K562 (cell line): ENCODE results near the gene NCBP2. TPM values are rescaled to one million over a fixed set of nuclear protein-coding genes. Genes with fewer than 3 reads are reported as not detected.
A peak's percentile ranks its signal among the peaks of the same experiment; 100 is the strongest.

Experiments
- EWSR1 ChIP-seq: fragments of 450-650 bp; IDR thresholded peaks from 2 replicates; pipeline ENCODE4 v1.6.1; 2018; ENCODE audit warnings: borderline replicate concordance, mild to moderate bottlenecking, low read depth, moderate library complexity; ENCODE audit not compliant: partially characterized antibody
- HSF4 ChIP-seq: fragments of 250-450 bp; sonication (Bioruptor Pico); IDR thresholded peaks from 2 replicates; pipeline ENCODE4 v2.1.2; 2022; ENCODE audit warnings: mild to moderate bottlenecking, moderate library complexity, borderline replicate concordance
- NR4A1 ChIP-seq, 2 experiments: fragments of 250-450 bp in 1 of 2; fragments of 450-650 bp in 1 of 2; sonication (Bioruptor Pico) in 1 of 2; IDR thresholded peaks; 2 replicates each; pipeline versions ENCODE4 v1.4.0 to v1.6.1; 2016 to 2020; ENCODE audit warnings: mild to moderate bottlenecking in 2 of 2, missing compliant biosample characterization in 1 of 2, missing genetic modification characterization in 1 of 2, moderate library complexity in 1 of 2
- PCBP1 ChIP-seq: fragments of 200-400 bp; formaldehyde crosslinking; IDR thresholded peaks from 2 replicates; pipeline ENCODE4 v1.6.1; 2018; ENCODE audit warnings: mild to moderate bottlenecking, low read depth, low read length; ENCODE audit not compliant: poor library complexity, severe bottlenecking
- PTTG1 ChIP-seq: fragments of 450-650 bp; IDR thresholded peaks from 2 replicates; pipeline ENCODE4 v1.6.1; 2016; ENCODE audit warnings: low read depth, mild to moderate bottlenecking, missing genetic modification characterization, missing compliant biosample characterization
- RBBP5 ChIP-seq: fragments of 200-600 bp; sonication (generic); IDR thresholded peaks from 2 replicates; pipeline ENCODE4 v1.6.1; 2012; ENCODE audit warnings: borderline replicate concordance, mild to moderate bottlenecking, low read length, control low read depth, inconsistent platforms; ENCODE audit not compliant: insufficient read depth, poor library complexity, severe bottlenecking
- SOX6 ChIP-seq: fragments of 450-650 bp; IDR thresholded peaks from 2 replicates; pipeline ENCODE4 v1.6.1; 2014; ENCODE audit warnings: mild to moderate bottlenecking
- TAF7 ChIP-seq: fragments of 450-650 bp; IDR thresholded peaks from 2 replicates; pipeline ENCODE4 v1.6.1; 2016; ENCODE audit warnings: missing genetic modification characterization, missing compliant biosample characterization
- TCFL5 ChIP-seq: fragments of 250-450 bp; sonication (Bioruptor Pico); conservative IDR thresholded peaks from 2 replicates; pipeline ENCODE4 v1.6.1; 2021; ENCODE audit warnings: mild to moderate bottlenecking, moderate library complexity, matching md5 sums
- ZFP36 ChIP-seq: fragments of 150-350 bp; IDR thresholded peaks from 2 replicates; pipeline ENCODE4 v1.6.1; 2018; ENCODE audit warnings: low read length, low read depth; ENCODE audit not compliant: partially characterized antibody
- ZNF324 ChIP-seq: fragments of 250-450 bp; sonication (Bioruptor Pico); IDR thresholded peaks from 2 replicates; pipeline ENCODE4 v1.4.0; 2020; ENCODE audit warnings: mild to moderate bottlenecking
- polyA plus RNA-seq, 8 experiments: library from polyadenylated mRNA; depleted of rRNA in 4 of 8; stranded (reverse) in 5 of 8; unstranded in 3 of 8; fragments of >200 nt; fragmentation: Nextera tagmentation in 2 of 8; fragmentation: Illumina TruSeq in 1 of 8; extraction: Ambion mirVana in 2 of 8; extraction: Trizol in 1 of 8; gene quantifications; 2 replicates each; pipeline versions ENCODE4 v1.2.1 to v1.2.3, GENCODE V29; 2011 to 2014; ENCODE audit warnings: inconsistent platforms in 1 of 8, missing spikeins in 1 of 8
- total RNA-seq, 7 experiments: library from RNA; depleted of rRNA in 6 of 7; stranded (reverse); fragments of >200 nt in 6 of 7; fragmentation: Illumina TruSeq in 2 of 7; extraction: Trizol in 2 of 7; gene quantifications; 2 replicates each; pipeline versions ENCODE4 v1.2.1 to v1.2.3, GENCODE V29; 2011 to 2021; ENCODE audit warnings: low replicate concordance in 1 of 7
- TF ChIP-seq, protein P1 (sequence below): sonication (generic); formaldehyde crosslinking; IDR thresholded peaks from 2 replicates; pipeline ENCODE4 v1.8.1; 2022; ENCODE audit warnings: missing genetic modification reagents
- TF ChIP-seq, protein P2 (sequence below): sonication (generic); formaldehyde crosslinking; IDR thresholded peaks from 2 replicates; pipeline ENCODE4 v1.8.0; 2022; ENCODE audit warnings: mild to moderate bottlenecking, missing genetic modification reagents
- TF ChIP-seq, protein P3 (sequence below): fragments of 450-650 bp; formaldehyde crosslinking; IDR thresholded peaks from 2 replicates; pipeline ENCODE4 v1.4.0; 2020; ENCODE audit warnings: mild to moderate bottlenecking, moderate library complexity
- TF ChIP-seq, protein P4 (sequence below): fragments of 250-450 bp; sonication (Bioruptor Pico); IDR thresholded peaks from 2 replicates; pipeline ENCODE4 v1.4.0; 2020; ENCODE audit warnings: mild to moderate bottlenecking
- TF ChIP-seq, protein P5 (sequence below): fragments of 250-450 bp; sonication (Bioruptor Pico); IDR thresholded peaks from 2 replicates; pipeline ENCODE4 v1.5.0; 2020; ENCODE audit warnings: mild to moderate bottlenecking, borderline replicate concordance

Gene NCBP2
- total and polyA plus RNA-seq, 9 of the 15 experiments (the other 6 are each of a cell fraction or from before 2014, with no cell fraction given), result 56.4 to 102 (median 82.3) TPM

DNA sequence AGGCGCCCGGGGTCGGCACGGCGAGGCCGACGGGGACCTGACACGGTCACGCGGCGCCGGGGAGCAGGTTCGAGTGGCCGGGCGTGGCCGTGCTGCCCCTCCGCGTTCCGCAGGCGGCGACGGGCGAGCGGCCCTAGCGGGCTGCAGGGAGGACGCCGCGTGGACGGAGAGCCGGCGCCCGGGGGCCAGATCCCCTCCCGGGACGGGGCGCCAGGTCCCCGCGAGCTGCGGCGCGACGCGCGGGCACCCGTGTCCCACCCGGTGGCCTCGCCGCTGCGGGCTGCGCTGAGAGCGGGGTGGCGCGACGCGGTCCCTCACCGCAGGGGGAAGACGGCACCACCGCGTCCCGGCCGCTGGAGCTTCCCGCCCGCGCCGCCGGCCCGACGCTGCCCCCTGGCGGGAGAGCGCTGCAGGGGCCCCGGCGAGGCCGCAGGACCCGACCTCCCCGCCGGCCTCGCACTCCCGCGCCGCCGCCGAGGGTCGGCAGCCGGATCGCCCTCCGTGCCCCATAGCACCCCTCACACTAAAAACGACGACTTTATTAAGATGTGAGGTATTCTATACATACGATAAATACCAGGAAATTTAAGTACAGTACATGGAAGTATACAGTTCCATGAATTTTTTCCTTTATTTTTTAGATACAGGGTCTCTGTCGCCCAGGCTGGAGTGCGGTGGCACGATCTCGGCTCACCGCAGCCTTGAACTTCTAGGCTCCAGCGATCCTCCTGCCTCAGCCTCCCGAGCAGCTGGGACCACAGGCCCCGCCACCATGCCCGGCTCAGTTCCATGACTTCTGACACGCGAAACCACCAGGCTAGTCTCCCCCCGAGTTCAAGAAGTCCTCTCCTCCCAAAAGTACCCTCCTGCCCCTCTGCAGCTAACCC, 27.6 kb upstream of the NCBP2 start (continued):
- TF ChIP-seq HSF4 (CRISPR knock-in tag), result peak; percentile 35; the same call in 1 of the 2 replicates
- TF ChIP-seq PTTG1 (tag), result no peak
- TF ChIP-seq, protein P1, sequence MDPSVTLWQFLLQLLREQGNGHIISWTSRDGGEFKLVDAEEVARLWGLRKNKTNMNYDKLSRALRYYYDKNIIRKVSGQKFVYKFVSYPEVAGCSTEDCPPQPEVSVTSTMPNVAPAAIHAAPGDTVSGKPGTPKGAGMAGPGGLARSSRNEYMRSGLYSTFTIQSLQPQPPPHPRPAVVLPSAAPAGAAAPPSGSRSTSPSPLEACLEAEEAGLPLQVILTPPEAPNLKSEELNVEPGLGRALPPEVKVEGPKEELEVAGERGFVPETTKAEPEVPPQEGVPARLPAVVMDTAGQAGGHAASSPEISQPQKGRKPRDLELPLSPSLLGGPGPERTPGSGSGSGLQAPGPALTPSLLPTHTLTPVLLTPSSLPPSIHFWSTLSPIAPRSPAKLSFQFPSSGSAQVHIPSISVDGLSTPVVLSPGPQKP (CRISPR knock-in tag), result 0 out of 2 replicates have a peak, but pooled peaks have one; percentile 40
- TF ChIP-seq PCBP1, result no peak
- TF ChIP-seq ZFP36, result no peak
- TF ChIP-seq, protein P2, sequence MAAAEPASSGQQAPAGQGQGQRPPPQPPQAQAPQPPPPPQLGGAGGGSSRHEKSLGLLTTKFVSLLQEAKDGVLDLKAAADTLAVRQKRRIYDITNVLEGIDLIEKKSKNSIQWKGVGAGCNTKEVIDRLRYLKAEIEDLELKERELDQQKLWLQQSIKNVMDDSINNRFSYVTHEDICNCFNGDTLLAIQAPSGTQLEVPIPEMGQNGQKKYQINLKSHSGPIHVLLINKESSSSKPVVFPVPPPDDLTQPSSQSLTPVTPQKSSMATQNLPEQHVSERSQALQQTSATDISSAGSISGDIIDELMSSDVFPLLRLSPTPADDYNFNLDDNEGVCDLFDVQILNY, result no peak
- TF ChIP-seq SOX6, result peak; percentile 27; the same call in 1 of the 2 replicates
- no peak for TF ChIP-seq NR4A1 (CRISPR knock-in tag; IDR thresholded peaks at IDR 0.05)
- TF ChIP-seq NR4A1 (tag; IDR thresholded peaks at IDR 0.05), result no peak
- TF ChIP-seq RBBP5, result no peak
- TF ChIP-seq, protein P3, sequence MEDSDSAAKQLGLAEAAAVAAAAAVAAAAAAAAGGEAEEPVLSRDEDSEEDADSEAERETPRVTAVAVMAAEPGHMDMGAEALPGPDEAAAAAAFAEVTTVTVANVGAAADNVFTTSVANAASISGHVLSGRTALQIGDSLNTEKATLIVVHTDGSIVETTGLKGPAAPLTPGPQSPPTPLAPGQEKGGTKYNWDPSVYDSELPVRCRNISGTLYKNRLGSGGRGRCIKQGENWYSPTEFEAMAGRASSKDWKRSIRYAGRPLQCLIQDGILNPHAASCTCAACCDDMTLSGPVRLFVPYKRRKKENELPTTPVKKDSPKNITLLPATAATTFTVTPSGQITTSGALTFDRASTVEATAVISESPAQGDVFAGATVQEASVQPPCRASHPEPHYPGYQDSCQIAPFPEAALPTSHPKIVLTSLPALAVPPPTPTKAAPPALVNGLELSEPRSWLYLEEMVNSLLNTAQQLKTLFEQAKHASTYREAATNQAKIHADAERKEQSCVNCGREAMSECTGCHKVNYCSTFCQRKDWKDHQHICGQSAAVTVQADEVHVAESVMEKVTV, result no peak
- TF ChIP-seq EWSR1, result no peak
- TF ChIP-seq TAF7 (tag), result no peak
- TF ChIP-seq, protein P4, sequence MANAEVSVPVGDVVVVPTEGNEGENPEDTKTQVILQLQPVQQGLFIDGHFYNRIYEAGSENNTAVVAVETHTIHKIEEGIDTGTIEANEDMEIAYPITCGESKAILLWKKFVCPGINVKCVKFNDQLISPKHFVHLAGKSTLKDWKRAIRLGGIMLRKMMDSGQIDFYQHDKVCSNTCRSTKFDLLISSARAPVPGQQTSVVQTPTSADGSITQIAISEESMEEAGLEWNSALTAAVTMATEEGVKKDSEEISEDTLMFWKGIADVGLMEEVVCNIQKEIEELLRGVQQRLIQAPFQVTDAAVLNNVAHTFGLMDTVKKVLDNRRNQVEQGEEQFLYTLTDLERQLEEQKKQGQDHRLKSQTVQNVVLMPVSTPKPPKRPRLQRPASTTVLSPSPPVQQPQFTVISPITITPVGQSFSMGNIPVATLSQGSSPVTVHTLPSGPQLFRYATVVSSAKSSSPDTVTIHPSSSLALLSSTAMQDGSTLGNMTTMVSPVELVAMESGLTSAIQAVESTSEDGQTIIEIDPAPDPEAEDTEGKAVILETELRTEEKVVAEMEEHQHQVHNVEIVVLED, result peak; percentile 37; the same call in 1 of the 2 replicates
- TF ChIP-seq, protein P5, sequence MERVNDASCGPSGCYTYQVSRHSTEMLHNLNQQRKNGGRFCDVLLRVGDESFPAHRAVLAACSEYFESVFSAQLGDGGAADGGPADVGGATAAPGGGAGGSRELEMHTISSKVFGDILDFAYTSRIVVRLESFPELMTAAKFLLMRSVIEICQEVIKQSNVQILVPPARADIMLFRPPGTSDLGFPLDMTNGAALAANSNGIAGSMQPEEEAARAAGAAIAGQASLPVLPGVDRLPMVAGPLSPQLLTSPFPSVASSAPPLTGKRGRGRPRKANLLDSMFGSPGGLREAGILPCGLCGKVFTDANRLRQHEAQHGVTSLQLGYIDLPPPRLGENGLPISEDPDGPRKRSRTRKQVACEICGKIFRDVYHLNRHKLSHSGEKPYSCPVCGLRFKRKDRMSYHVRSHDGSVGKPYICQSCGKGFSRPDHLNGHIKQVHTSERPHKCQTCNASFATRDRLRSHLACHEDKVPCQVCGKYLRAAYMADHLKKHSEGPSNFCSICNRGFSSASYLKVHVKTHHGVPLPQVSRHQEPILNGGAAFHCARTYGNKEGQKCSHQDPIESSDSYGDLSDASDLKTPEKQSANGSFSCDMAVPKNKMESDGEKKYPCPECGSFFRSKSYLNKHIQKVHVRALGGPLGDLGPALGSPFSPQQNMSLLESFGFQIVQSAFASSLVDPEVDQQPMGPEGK (CRISPR knock-in tag), result no peak
- TF ChIP-seq TCFL5 (CRISPR knock-in tag), result no peak
- no peak for TF ChIP-seq ZNF324 (CRISPR knock-in tag)
